Measurements from ENCODE around the gene NFYA.
"Not testable (repeated sequence)": the region's sequence is repeated elsewhere in the genome, so short reads cannot be mapped to it uniquely, and the experiment has no call there.

NFYA gene

DNA sequence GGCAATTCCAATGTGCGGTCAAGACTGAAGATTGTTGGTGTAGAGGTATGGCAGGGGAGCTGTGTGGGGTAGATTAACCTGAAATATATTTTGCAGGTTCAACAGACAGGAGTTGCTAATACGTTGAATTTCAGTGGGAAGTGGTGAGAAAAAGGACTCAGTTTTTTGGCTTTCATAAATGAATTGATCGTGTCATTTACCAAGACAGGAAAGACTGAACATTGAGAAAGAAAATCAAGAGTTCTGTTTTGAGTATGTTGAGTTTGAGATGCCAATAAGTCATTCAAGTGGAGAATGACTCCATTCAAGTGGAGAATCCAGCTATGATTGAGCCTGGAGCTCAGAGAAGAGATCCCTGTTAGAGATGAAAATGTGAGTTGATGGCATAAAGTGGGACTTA, 31.1 kb downstream of the NFYA start:
- TF ChIP-seq, protein P1, sequence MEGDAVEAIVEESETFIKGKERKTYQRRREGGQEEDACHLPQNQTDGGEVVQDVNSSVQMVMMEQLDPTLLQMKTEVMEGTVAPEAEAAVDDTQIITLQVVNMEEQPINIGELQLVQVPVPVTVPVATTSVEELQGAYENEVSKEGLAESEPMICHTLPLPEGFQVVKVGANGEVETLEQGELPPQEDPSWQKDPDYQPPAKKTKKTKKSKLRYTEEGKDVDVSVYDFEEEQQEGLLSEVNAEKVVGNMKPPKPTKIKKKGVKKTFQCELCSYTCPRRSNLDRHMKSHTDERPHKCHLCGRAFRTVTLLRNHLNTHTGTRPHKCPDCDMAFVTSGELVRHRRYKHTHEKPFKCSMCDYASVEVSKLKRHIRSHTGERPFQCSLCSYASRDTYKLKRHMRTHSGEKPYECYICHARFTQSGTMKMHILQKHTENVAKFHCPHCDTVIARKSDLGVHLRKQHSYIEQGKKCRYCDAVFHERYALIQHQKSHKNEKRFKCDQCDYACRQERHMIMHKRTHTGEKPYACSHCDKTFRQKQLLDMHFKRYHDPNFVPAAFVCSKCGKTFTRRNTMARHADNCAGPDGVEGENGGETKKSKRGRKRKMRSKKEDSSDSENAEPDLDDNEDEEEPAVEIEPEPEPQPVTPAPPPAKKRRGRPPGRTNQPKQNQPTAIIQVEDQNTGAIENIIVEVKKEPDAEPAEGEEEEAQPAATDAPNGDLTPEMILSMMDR (IDR thresholded peaks at IDR 0.05; ENCODE audit: insufficient read depth, low read depth, low read length, missing control alignments), result no peak
- H3K4me3 ChIP-seq (ENCODE audit: low read depth, low read length), result no peak overlapping the region
- peak; percentile 19 for DNase-seq (ENCODE audit: low read depth)

DNA sequence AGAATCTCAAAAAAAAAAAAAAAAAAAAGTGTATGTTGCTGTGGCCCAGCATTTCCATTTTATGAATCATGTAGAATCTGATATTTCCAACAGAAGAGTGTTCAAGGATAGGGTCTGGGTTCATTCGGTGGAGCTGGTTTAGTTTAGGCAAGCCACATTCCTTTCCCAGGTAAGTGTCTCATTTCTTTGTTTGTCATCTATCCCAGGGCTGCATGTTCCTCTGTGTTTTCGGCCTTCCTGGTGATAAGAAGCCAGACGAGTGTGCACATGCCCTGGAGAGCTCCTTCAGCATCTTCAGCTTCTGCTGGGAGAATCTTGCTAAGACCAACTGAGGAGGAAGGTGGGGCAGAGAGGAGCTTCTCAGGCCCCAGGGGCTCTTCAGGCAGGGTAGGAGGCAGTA, 38.2 kb downstream of the NFYA start:
- no peak for DNase-seq (ENCODE audit: low read depth)
- no peak overlapping the region for H3K4me3 ChIP-seq (ENCODE audit: low read depth, low read length)
- TF ChIP-seq, protein P1 (IDR thresholded peaks at IDR 0.05; ENCODE audit: insufficient read depth, low read depth, low read length, missing control alignments), result no peak

DNA sequence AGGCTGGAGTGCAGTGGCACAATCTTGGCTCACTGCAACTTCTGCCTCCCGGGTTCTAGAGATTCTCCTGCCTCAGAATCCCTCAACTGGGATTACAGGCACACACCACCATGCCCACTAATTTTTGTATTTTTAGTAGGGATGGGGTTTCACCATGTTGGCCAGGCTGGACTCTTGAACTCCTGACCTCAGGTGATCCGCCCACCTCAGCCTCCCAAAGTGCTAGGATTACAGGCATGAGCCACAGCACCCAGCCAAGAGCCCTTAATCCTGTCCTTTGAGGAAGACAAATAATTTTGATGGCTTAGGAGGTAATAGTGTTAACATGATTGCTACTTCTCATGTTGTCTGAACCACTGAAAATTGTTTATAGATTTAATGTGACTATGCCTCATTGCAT, 42.3 kb downstream of the NFYA start:
- not testable (repeated sequence) for H3K4me3 ChIP-seq (ENCODE audit: low read depth, low read length); DNase-seq (ENCODE audit: low read depth)

DNA sequence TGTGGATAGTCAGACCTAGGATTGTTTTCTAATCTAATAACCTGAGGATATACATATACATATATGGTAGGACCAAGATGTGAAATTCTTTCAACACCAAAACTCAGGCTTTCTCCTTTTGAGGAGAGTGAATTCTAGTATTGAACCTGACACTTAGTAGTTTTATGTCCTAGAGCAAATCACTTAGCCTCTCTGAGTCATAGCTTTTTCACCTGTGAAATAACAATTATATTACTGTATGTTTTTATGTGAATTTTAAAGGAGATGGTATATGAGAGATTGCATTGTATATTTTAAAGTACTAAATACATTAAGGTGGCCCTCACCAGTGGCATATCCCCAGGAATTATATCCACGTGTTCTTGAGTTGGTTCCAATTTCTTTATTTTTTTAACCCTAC, 46.7 kb downstream of the NFYA start:
- no peak for DNase-seq (ENCODE audit: low read depth)
- H3K4me3 ChIP-seq (ENCODE audit: low read depth, low read length), result no peak overlapping the region
- TF ChIP-seq, protein P1 (IDR thresholded peaks at IDR 0.05; ENCODE audit: insufficient read depth, low read depth, low read length, missing control alignments), result no peak

DNA sequence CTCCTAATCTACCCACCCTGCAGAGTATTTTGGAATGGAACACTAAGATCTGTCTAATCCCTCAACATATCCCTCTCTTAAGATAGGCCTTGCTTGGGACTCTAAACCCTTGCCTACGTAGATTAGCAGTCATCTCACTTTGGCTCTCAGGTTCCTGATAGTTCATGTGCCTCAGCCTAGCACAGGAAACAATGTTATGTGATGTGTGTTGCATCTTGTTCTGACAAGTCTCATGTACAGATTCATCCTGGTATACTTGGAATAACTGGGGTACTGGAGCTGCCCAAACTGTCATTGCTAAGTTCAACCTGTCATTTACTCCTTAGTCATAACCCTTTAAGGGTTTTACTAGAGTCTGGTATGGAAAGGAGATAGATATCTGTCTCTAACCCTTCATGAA, 47.3 kb downstream of the NFYA start:
- TF ChIP-seq, protein P1 (IDR thresholded peaks at IDR 0.05; ENCODE audit: insufficient read depth, low read depth, low read length, missing control alignments), result no peak
- H3K4me3 ChIP-seq (ENCODE audit: low read depth, low read length), result no peak overlapping the region
- no peak for DNase-seq (ENCODE audit: low read depth)

DNA sequence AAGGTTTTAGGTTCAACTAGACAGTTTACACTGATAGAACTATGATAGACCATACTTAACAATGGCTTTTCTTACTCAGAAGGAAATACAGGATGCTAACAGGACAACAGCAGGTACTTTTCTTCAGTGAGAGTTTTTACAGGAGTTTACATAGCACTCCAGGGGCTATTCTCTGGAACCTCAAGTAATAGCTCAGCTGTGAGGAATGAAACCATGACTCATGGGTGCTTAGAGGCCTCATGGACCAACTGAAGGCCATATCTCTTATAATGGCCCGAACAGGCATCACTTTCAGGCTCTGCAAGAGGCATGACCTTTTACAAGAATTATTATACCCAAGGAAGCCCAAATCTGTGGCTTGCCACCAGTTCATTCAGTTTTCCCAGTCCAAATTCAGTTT, 49.6 kb downstream of the NFYA start:
- DNase-seq (ENCODE audit: low read depth), result no peak
- TF ChIP-seq, protein P1 (IDR thresholded peaks at IDR 0.05; ENCODE audit: insufficient read depth, low read depth, low read length, missing control alignments), result no peak
- H3K4me3 ChIP-seq (ENCODE audit: low read depth, low read length), result no peak overlapping the region

DNA sequence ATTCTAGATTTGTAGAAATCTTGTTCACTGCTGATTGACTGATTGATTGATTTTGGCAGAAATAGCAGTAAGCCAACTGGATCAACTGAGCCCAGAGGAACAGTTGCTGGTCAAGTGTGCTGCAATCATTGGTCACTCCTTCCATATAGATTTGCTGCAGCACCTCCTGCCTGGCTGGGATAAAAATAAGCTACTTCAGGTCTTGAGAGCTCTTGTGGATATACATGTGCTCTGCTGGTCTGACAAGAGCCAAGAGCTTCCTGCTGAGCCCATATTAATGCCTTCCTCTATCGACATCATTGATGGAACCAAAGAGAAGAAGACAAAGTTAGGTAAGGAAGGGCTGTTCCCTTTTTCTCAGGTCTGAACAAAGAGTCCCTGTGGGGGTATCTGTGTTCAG, 50.1 kb downstream of the NFYA start:
- no peak overlapping the region for H3K4me3 ChIP-seq (ENCODE audit: low read depth, low read length)
- TF ChIP-seq, protein P1 (IDR thresholded peaks at IDR 0.05; ENCODE audit: insufficient read depth, low read depth, low read length, missing control alignments), result no peak
- DNase-seq (ENCODE audit: low read depth), result no peak

DNA sequence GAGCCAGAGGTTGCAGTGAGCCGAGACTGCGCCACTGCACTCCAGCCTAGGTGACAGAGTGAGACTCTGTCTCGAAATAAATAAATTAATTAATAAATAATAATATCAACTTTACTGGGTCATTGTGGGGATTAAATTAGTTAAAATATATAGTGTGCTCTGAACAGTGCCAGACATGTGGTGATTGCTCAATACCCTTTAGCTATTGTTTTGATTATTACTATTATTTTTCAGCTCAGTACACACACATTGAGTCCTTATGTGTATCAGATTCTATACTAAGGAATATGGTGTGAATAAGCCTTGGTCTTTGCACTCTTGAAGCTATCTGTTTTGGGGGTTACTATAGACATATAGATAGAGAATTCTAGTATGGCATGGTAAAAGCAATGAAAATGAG, 52.5 kb downstream of the NFYA start:
- no peak overlapping the region for H3K4me3 ChIP-seq (ENCODE audit: low read depth, low read length)
- no peak for DNase-seq (ENCODE audit: low read depth)
- TF ChIP-seq, protein P1 (IDR thresholded peaks at IDR 0.05; ENCODE audit: insufficient read depth, low read depth, low read length, missing control alignments), result no peak

All from GM12865 (cell line).